Measurements from ENCODE around the gene BLVRA. TPM values are rescaled to one million over a fixed set of nuclear protein-coding genes. Genes with fewer than 3 reads are reported as not detected.
"Not testable (repeated sequence)": the region's sequence is repeated elsewhere in the genome, so short reads cannot be mapped to it uniquely, and the experiment has no call there.

Gene BLVRA
- total RNA-seq, 4 donors from 2014 or later = 24.4 to 43.9 (median 29.2) TPM

GRCh38 chr7:43824963-43825362 lies 66.5 kb downstream of the BLVRA start:
- no peaks in the 10 kb centered on the region for H3K9me3 ChIP-seq
- TF ChIP-seq CTCF (IDR thresholded peaks at IDR 0.05) = no peak
- no peak for TF ChIP-seq EP300 (IDR thresholded peaks at IDR 0.05)
- no peak for TF ChIP-seq POLR2A (IDR thresholded peaks at IDR 0.05)
- no peak for TF ChIP-seq POLR2AphosphoS5 (IDR thresholded peaks at IDR 0.05)
- H3K36me3 ChIP-seq = no peaks in the 10 kb centered on the region
- 0% methylated on average over 1 of the region's 1 CpG for WGBS
- DNase-seq (ENCODE audit: low spot score in 2 of 2) = no peak
- no peaks in the 10 kb centered on the region for H3K4me1 ChIP-seq
- no peak overlapping the region for H3K27ac ChIP-seq
- H3K27me3 ChIP-seq = peaks cover 17% of the 10 kb centered on the region
- H3K4me3 ChIP-seq = no peak overlapping the region

- no peak for DNase-seq (ENCODE audit: low spot score in 2 of 2)
- H3K36me3 ChIP-seq = no peaks in the 10 kb centered on the region
- no peak overlapping the region for H3K4me3 ChIP-seq
- H3K9me3 ChIP-seq = no peaks in the 10 kb centered on the region
- H3K4me1 ChIP-seq = no peaks in the 10 kb centered on the region
- no peak overlapping the region for H3K27ac ChIP-seq
- peaks cover 17% of the 10 kb centered on the region for H3K27me3 ChIP-seq
- 60% methylated on average over 5 of the region's 5 CpGs for WGBS
- TF ChIP-seq CTCF (IDR thresholded peaks at IDR 0.05) (no peak), EP300 (IDR thresholded peaks at IDR 0.05) (no peak), POLR2A (IDR thresholded peaks at IDR 0.05) (no peak), POLR2AphosphoS5 (IDR thresholded peaks at IDR 0.05) (no peak)
Measured at GRCh38 chr7:43825391-43825808, 66.9 kb downstream of the BLVRA start.

GRCh38 chr7:43830917-43831316 lies 72.4 kb downstream of the BLVRA start:
- not testable (repeated sequence) for H3K4me1 ChIP-seq

GRCh38 chr7:43834463-43835251 lies 76.2 kb downstream of the BLVRA start:
- WGBS = 63% methylated on average over 8 of the region's 8 CpGs
- no peak for DNase-seq (ENCODE audit: low spot score in 2 of 2)
- Histone ChIP-seq H3K27me3 (no peaks in the 10 kb centered on the region), H3K9me3 (no peaks in the 10 kb centered on the region), H3K4me1 (peaks cover 11% of the 10 kb centered on the region), H3K27ac (no peak overlapping the region), H3K36me3 (no peaks in the 10 kb centered on the region), H3K4me3 (peak overlapping the region; percentile 26)
- TF ChIP-seq POLR2A (IDR thresholded peaks at IDR 0.05) = no peak
- TF ChIP-seq EP300 (IDR thresholded peaks at IDR 0.05) = no peak
- no peak for TF ChIP-seq POLR2AphosphoS5 (IDR thresholded peaks at IDR 0.05)
- TF ChIP-seq CTCF (IDR thresholded peaks at IDR 0.05) = no peak

More at GRCh38 chr7:43830917-43831316, 72.4 kb downstream of the BLVRA start:
- not testable (repeated sequence) for H3K4me3 ChIP-seq; DNase-seq (ENCODE audit: low spot score in 2 of 2); H3K9me3 ChIP-seq; H3K36me3 ChIP-seq; H3K27ac ChIP-seq
- H3K27me3 ChIP-seq = peaks cover 17% of the 10 kb centered on the region

GRCh38 chr7:43838201-43838658 lies 79.8 kb downstream of the BLVRA start:
- H3K27ac ChIP-seq = no peak overlapping the region

More at GRCh38 chr7:43838201-43838658, 79.8 kb downstream of the BLVRA start:
- Histone ChIP-seq H3K27me3 (no peaks in the 10 kb centered on the region), H3K36me3 (no peaks in the 10 kb centered on the region), H3K4me3 (peak overlapping the region; percentile 32), H3K4me1 (peaks cover 11% of the 10 kb centered on the region), H3K9me3 (no peaks in the 10 kb centered on the region)
- DNase-seq (ENCODE audit: low spot score in 2 of 2) = no peak
- WGBS = 68% methylated on average over 9 of the region's 9 CpGs
- TF ChIP-seq POLR2AphosphoS5 (IDR thresholded peaks at IDR 0.05) (no peak), CTCF (IDR thresholded peaks at IDR 0.05) (no peak), POLR2A (IDR thresholded peaks at IDR 0.05) (no peak), EP300 (IDR thresholded peaks at IDR 0.05) (no peak)

All from suprapubic skin (tissue), 4 donors.